ENCODE measurements around the gene TRAK1. TPM values are rescaled to one million over a fixed set of nuclear protein-coding genes. Genes with fewer than 3 reads are reported as not detected.

The TRAK1 gene
- polyA plus RNA-seq, 3 donors: 6.6 to 40.8 (median 7.0) TPM

- intact Hi-C loops (cut with micrococcal nuclease): loop anchor here in 1 of 2 donors (10.0 kb wide), 1 partner anchor 222 kb away; no protein-coding TSS in a partner anchor
- Mint-ChIP-seq H3K9me3 (no peaks in the 10 kb centered on the region), H3K27ac (no peak overlapping the region), H3K27me3 (ENCODE audit: low read depth in 3 of 3) (no peaks in the 10 kb centered on the region), H3K36me3 (peaks cover 59 to 78% of the 10 kb centered on the region in 2 donors), H3K4me3 (no peak overlapping the region), H3K4me1 (no peaks in the 10 kb centered on the region)
- H3K9ac ChIP-seq (ENCODE audit: insufficient read depth, low read length, poor library complexity, severe bottlenecking): no peak overlapping the region
- H3K36me3 ChIP-seq (replicated peaks in 1 of 2; ENCODE audit: control insufficient read depth in 1 of 2, insufficient read depth in 2 of 2, low read length in 2 of 2): peaks cover 54 to 75% of the 10 kb centered on the region in 2 donors
- no peak overlapping the region for H2AFZ ChIP-seq (ENCODE audit: insufficient read depth, low read depth, low read length, poor library complexity, severe bottlenecking)
- WGBS (ENCODE audit: insufficient coverage): 98% methylated on average over 11 of the region's 31 CpGs
- no peak for TF ChIP-seq CTCF (IDR thresholded peaks at IDR 0.05)
- no peaks in the 10 kb centered on the region for H3K27me3 ChIP-seq (ENCODE audit: control insufficient read depth in 2 of 2, insufficient read depth in 2 of 2, low read length in 2 of 2)
- no peaks in the 10 kb centered on the region for H4K20me1 ChIP-seq (ENCODE audit: insufficient read depth, low read length)
- no peak overlapping the region for H3K4me3 ChIP-seq (replicated peaks in 1 of 3; ENCODE audit: low read depth in 2 of 3, low read length in 3 of 3)
- H3K79me2 ChIP-seq (ENCODE audit: insufficient read depth, low read length): no peaks in the 10 kb centered on the region
- no peaks in the 10 kb centered on the region for H3K9me3 ChIP-seq (replicated peaks in 1 of 2; ENCODE audit: control insufficient read depth in 1 of 2, insufficient read depth in 1 of 2, low read length in 2 of 2)
- H3K4me2 ChIP-seq (replicated peaks; ENCODE audit: extremely low read depth, low read length, poor library complexity, severe bottlenecking): no peak overlapping the region
- no peaks in the 10 kb centered on the region for H3K4me1 ChIP-seq (ENCODE audit: control insufficient read depth in 1 of 2, insufficient read depth in 2 of 2, low read length in 2 of 2)
- DNase-seq: no peak
- no peak overlapping the region for H3K27ac ChIP-seq (ENCODE audit: low read depth in 1 of 2, low read length in 2 of 2)
These were observed 132.0 kb downstream of the TRAK1 start for GRCh38 chr3:42222942-42223693.

- WGBS (ENCODE audit: insufficient coverage): 90% methylated on average over 6 of the region's 9 CpGs
- intact Hi-C loops (cut with micrococcal nuclease): loop anchor here in 1 of 2 donors (10.0 kb wide), 1 partner anchor 221 kb away; no protein-coding TSS in a partner anchor
- Histone ChIP-seq H3K36me3 (replicated peaks in 1 of 2; ENCODE audit: control insufficient read depth in 1 of 2, insufficient read depth in 2 of 2, low read length in 2 of 2) (peaks cover 54 to 67% of the 10 kb centered on the region in 2 donors), H3K4me1 (ENCODE audit: control insufficient read depth in 1 of 2, insufficient read depth in 2 of 2, low read length in 2 of 2) (no peaks in the 10 kb centered on the region), H4K20me1 (ENCODE audit: insufficient read depth, low read length) (no peaks in the 10 kb centered on the region), H2AFZ (ENCODE audit: insufficient read depth, low read depth, low read length, poor library complexity, severe bottlenecking) (no peak overlapping the region), H3K79me2 (ENCODE audit: insufficient read depth, low read length) (no peaks in the 10 kb centered on the region), H3K27me3 (ENCODE audit: control insufficient read depth in 2 of 2, insufficient read depth in 2 of 2, low read length in 2 of 2) (no peaks in the 10 kb centered on the region), H3K27ac (ENCODE audit: low read depth in 1 of 2, low read length in 2 of 2) (no peak overlapping the region), H3K9ac (ENCODE audit: insufficient read depth, low read length, poor library complexity, severe bottlenecking) (no peak overlapping the region), H3K4me3 (replicated peaks in 1 of 3; ENCODE audit: low read depth in 2 of 3, low read length in 3 of 3) (no peak overlapping the region), H3K9me3 (replicated peaks in 1 of 2; ENCODE audit: control insufficient read depth in 1 of 2, insufficient read depth in 1 of 2, low read length in 2 of 2) (no peaks in the 10 kb centered on the region), H3K4me2 (replicated peaks; ENCODE audit: extremely low read depth, low read length, poor library complexity, severe bottlenecking) (no peak overlapping the region)
- H3K36me3 Mint-ChIP-seq: peaks cover 53 to 69% of the 10 kb centered on the region in 2 donors
- no peak overlapping the region for H3K27ac Mint-ChIP-seq
- TF ChIP-seq CTCF (IDR thresholded peaks at IDR 0.05): no peak
- peak overlapping the region in 1 of 2 donors; percentile 10 for H3K4me3 Mint-ChIP-seq
- H3K4me1 Mint-ChIP-seq: no peaks in the 10 kb centered on the region
- H3K27me3 Mint-ChIP-seq (ENCODE audit: low read depth in 3 of 3): no peaks in the 10 kb centered on the region
- H3K9me3 Mint-ChIP-seq: no peaks in the 10 kb centered on the region
- DNase-seq: no peak
These were observed 133.0 kb downstream of the TRAK1 start for GRCh38 chr3:42224178-42224577.

All from CD14-positive monocyte (primary cell).